Suppressor macrophage treated with lipopolysaccharide for 4 hours (primary cell): Measurements from ENCODE around the gene CD1B.
"Not testable (repeated sequence)": the region's sequence is repeated elsewhere in the genome, so short reads cannot be mapped to it uniquely, and the experiment has no call there.

ENCODE experiments used
- DNase-seq: peaks from one replicate; pipeline ENCODE4 v3.0.0-alpha.2; 2020

Gene CD1B

DNA sequence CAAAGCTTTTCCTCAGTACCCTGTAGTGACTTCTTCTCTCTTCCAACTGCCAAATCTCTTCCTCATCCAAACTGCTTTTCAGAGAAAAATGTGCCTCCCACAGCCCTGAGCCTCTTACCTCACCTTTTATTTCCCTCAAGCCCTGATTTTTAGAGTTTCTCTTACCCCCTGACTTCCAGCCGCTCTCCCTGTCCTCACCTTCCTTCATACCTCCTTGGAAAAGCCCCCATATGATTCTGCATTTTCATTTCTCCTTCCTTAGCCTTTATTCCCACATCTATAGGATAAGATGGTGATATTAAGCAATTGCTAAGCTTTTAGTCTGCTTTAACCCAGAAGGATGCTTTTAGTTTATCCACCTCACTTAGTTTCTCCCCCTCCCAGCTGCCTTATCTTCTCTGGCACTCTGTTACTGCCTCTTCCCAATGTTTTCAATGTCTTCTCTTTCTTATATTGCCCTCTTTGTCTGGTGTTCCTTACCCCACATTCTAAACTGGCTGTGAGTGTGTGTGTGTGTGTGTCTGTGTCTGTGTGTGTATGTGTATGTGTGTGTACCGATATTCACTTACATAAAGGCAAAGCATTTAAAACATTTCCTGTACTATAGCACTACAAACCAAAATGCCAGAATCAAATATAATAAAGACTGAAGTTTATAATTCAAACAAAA, at the start of gene CD1B:
Gene CD1B (minus strand): TSS at position 51 of the 670 bp plus-strand sequence. CDS start 108 bp downstream, outside the sequence.
- no peak for DNase-seq

DNA sequence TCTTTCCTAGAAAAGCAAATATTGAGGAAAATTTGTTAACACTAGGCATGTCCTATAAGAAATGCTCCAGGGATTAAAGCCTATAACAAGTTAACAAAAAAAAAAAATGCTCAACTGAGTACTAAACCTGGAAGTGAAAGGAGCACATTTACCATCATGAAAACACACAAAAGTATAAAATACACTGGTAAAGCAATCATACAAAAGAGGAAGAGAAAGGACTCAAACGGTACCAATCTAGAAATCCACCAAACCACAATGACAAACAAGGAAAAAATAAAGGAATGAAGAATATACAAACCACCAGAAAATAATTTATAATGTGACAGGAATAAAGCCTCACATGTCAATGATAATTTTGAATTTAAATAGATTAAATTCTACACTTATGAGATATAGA, 43.5 kb upstream of the CD1B start:
- DNase-seq: peak; percentile 57

DNA sequence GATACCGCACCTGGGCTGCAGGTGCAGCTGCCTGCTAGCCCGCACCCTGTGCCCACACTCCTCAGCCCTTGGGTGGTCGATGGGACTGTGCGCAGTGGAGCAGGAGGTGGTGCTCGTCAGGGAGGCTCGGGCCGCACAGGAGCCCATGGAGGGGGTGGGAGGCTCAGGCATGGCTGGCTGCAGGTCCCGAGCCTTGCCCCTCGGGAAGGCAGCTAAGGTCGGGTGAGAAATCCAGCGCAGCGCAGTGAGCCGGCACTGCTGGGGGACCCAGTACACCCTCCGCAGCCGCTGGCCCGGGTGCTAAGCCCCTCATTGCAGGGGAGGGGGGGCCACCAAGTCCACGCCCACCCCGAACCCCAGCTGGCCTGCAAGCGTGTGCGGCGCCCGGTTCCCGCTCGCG, 42.8 kb upstream of the CD1B start:
- DNase-seq: not testable (repeated sequence)

DNA sequence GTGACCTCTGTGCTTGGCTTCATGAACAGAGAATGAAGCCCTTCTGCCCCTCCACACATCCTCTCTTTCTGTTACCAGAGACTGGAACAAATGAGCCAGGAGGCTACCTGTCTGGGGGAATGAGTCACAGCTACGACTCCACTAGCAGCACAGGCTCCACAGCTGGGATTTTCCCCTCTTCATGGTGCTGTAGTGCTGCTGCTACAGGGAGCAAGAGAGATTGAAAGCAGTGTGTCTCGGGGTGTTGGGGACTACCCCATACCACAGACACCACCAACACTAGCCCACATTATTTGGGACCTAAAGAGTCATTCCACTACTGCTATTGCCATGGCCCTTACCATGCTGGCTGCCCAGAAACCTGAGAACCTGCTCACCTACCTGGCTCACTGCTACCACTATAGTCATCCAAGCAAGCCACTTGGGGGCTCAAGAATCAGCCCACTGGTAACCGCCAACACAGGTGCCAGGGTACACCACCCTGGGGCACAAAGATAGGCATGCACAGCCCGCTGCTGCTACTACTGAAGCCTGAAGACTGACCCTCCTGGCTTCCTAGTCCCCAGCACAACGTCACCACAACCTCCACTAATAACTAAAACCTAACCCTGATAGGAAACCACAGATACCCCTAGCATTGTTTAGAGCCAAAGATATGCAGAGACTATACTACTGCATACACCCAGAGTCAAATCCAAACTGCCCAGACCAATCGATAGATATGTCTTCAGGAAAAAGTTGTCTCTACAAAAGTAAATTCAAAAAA, 40.0 kb upstream of the CD1B start:
- no peak for DNase-seq

DNA sequence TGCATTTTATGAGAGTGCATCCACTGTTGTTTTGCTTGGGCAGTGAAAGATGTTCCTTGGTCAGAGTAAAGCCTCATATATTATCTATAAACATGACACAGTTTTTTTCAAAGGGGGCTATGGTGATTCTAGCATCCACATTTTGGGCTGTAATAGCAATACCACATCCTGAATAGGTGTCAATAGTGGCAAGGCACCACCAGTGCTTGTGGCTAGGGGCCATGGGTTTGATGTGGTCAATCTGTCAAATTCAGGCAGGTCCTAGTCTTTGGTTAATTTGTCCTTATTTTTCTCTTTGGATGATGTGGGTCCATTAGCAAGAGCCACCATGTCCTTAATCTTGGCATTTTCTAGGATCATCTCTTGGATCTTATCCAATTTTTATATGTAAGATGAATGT, 35.5 kb upstream of the CD1B start:
- no peak for DNase-seq

DNA sequence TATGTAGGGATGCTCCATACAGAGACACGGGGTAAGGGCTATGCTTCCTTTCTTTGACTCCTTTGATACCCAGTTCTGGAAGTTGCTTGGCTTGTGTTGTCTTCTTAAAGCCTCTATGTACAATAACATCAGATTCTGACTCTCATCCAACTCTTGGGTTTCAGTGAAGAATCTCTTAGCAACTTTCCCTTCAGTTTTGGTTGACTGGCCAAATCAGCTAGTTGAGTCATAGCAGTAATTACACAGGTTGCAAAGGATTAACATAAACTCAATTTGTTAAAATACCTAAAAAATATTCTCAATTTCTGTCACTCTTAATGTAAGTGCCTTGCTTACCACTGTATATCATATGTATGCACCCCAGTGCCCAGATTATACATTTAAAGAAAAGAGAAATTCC, 31.6 kb upstream of the CD1B start:
- no peak for DNase-seq

DNA sequence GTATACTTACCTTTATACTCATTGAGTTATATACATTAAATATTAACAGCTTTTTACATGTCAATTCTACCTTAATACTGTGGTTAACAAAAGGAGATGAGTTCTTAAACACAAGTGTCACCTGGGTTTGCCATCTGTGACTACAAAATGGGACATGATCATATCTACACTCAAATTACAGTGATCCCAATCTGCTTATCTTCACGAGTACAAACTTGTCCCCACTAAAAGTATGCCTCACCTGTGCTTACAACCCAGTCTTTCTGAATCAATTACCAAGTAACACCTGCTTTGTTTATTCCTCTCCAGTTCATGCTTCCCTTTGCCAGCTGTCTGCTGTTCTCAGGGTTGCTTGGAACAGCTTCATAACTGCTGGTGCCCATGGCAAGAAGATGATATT, 31.2 kb upstream of the CD1B start:
- no peak for DNase-seq

DNA sequence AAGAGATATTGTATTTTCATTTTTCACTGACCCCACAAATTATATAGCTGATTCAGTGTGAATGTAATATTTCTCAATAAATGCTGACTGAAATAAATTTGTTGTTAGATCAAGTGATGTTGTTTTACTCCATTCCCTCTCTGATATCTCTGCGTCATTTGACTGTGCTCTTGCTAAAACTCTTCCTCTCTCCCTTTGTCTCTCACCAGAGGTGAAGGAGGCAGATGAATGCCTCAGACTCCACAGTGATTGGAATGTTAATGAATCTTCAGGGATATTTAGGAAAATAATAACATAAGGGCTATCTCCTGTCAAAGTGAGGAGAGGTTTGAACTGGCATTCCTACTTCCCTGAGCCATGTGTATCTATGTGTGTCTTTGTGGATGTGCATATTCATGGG, 26.1 kb upstream of the CD1B start:
- DNase-seq: no peak

DNA sequence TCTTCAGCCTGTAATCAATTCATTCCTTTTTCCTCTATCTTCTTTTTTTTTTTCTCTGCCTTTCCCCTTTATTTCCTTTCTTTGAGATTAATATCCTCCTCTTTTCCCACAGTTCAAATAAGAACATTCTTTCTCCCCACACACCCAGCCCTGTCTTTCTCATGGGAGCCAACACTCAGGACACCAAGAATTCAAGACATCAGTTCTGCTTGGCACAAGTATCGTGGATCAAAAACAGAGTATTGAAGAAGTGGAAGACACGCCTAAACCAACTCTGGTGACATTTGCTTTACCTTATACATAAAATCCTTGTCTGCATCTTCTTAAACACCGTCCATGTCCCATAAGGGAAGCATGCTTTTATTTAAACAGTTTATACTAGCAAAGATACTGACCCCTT, 25.3 kb upstream of the CD1B start:
- DNase-seq: no peak

DNA sequence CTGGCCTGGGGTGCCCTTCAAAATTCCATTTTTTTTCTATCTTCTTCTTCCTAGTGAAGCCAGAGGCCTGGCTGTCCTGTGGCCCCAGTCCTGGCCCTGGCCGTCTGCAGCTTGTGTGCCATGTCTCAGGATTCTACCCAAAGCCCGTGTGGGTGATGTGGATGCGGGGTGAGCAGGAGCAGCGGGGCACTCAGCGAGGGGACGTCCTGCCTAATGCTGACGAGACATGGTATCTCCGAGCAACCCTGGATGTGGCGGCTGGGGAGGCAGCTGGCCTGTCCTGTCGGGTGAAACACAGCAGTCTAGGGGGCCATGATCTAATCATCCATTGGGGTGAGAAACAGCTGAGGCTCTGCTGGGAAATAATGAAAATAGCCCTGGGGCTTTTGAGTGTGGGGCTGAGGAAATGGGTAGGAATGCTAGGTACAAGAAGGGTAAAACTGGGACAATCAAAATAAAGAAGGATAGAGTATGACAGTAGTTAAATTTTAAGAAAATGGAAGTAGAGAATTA, 24.5 kb upstream of the CD1B start:
- DNase-seq: no peak

DNA sequence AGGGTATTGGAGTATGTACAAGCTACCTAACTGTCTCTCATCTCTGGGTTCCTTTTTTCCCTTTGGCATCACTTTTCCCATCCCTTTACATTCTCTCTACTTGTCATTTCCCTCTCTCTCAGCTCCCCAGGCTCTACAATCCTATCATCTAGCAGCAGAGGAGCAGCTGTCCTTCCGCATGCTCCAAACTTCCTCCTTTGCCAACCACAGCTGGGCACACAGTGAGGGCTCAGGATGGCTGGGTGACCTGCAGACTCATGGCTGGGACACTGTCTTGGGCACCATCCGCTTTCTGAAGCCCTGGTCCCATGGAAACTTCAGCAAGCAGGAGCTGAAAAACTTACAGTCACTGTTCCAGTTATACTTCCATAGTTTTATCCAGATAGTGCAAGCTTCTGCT, 22.9 kb upstream of the CD1B start:
- peak; percentile 39 for DNase-seq

DNA sequence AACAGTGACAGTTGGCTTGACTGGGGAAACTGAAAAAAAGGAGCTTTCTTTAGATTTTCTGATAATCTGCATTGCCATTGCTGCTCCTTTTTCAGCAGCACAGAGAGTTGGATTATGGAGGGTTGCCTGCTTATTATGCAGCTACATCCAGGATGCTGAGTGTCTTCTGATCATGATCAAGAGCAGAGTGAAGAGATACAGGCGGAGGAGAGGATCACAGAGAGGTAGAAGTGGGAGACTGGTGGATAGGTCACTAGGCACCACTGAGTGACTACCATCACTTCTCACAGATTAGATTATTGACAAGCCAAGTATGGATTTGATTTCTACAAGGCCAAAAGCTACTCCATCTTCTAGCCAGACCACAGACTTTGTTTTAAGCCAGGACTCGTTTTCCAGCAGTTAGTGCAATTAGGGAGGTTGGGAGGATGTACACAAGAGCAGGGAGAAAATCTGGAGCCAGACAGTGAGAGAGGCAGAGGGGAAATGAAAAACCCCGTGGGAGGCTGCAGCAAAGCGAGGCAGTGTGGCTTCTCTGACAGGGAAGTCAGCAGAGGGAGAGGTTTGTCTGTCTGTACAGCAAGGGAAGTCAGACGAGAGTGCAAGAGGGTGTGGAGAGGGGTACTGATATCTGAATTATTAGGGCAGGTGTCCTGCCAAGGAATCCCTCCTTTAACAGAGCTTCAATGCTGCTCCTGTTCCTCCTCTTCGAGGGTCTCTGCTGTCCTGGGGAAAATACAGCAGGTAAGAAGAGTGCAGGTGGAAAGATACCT, 22.2 kb upstream of the CD1B start, which contains the start of gene CD1E:
Gene CD1E (plus strand): TSS at position 592 of the 773 bp plus-strand sequence. CDS start 95 bp downstream, at position 687.
- DNase-seq: peak; percentile 63

DNA sequence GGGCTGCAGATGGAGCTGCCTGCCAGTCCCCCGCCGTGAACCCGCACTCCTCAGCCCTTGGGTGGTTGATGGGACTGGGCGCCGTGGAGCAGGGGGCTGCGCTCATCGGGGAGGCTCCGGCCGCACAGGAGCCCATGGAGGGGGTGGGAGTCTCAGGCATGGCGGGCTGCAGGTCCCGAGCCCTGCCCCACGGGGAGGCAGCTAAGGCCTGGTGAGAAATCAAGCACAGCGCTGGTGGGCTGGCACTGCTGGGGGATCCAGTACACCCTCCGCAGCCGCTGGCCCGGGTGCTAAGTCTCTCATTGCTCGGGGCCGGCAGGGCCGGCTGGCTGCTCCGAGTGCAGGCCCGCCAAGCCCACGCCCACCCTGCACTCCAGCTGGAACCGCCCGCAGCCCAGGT, 17.6 kb upstream of the CD1B start:
- DNase-seq: not testable (repeated sequence)

DNA sequence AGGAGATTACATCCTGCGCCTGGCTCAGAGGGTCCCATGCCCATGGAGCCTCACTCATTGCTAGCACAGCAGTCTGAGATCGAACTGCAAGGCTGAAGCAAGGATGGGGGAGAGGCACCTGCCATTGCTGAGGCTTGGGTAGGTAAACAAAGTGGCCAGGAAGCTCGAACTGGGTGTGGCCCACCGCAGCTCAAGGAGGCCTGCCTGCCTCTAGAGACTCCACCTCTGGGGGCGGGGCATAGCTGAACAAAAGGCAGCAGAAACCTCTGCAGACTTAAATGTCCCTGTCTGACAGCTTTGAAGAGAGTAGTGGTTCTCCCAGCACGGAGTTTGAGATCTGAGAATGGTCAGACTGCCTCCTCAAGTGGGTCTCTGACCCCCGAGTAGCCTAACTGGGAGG, 5.1 kb upstream of the CD1B start:
- not testable (repeated sequence) for DNase-seq

DNA sequence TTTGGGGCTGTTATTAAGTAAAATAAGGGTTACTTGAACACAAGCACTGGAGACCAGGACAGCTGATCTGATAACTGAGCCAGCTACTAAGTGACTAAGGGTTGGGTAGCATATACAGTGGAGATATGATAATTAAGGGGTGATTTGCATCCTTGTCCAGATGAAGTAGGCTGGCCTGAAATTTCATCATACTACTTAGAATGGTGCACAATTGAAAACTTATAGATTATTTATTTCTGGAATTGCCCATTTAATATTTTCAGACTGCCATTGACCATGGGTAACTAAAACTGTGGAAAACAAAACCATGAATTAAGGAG, 3.8 kb upstream of the CD1B start:
- DNase-seq: no peak

DNA sequence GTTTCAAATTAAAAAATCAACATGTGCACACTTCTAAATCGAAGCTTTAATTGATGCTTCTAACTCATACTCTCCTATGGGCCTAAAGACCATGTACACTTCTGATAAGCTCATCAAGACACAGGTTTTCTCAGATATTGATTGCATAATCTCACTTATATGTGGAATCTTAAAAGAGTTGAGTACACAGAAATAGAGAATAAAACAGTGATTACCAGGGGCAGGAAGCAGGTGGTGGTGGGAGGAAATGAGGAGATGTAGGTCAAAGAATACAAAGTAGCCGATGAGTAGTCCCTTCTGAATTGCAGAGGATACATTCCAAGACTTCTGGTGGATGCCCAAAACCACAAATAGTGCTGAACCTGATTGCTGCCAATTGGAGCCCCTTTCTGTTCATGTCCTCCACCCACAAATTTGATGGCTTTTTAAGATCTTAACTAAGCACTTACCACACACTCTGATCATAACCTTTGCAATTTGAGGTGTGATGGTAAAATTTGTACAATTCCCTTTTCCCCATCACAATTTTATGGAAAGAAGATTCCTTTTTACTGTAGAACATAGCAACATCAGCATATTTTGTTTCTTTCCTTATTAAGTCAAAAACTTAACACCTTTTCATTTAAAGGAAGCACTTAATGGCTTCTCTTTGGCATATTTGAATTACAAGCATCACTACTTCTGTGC, 3.3 kb upstream of the CD1B start:
- DNase-seq: no peak

DNA sequence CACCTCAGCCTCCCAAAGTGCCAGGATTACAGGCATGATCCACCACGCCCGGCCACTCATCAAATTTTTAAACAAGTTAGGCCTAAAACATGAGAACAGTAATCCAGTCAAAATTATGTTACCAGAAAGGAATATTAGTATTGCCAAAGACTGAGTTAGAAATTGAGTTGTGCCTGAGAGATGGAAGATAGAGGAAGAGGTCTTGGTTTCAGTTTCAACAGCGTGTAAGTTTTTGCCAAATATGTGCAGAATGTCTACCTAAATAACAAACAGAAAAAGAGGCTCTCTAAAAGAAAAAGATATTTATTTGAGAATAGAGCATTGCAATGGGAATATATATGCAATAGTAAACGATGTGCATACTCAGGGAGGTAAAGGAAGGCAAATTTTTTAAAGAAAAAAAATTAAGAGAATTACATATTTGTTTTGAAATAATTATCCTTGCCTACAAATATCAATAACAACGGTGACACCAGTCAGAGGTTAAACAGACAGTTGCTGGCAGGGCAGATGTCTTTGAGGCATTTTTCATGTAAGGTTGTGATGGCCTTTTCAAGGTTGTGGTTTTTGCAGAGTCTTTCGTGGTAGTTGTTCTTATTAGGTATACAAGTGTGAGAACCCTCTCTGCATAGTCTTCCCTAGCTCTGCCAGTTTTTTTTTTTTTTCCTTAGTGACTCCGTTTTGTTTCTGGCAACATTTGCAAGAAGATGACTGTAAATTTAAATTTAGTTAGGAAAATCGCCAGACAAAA, 2.2 kb upstream of the CD1B start:
- DNase-seq: peak; percentile 64

DNA sequence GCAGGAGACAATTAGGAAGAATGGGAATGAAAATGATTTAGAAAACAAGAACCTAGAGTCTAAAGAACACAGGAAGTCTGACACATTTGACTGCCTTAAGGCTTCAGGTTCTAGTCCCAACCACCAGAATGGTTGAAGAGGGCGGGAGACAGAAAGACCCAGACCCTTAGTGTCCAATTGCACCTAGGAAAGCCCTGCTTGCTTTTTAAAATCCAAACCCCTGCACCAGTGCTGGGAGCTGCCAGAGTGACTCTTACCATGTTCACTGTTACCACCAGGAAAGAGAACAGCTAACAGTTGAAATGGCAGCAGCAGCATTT, 265 bp downstream of the CD1B start:
- no peak for DNase-seq

DNA sequence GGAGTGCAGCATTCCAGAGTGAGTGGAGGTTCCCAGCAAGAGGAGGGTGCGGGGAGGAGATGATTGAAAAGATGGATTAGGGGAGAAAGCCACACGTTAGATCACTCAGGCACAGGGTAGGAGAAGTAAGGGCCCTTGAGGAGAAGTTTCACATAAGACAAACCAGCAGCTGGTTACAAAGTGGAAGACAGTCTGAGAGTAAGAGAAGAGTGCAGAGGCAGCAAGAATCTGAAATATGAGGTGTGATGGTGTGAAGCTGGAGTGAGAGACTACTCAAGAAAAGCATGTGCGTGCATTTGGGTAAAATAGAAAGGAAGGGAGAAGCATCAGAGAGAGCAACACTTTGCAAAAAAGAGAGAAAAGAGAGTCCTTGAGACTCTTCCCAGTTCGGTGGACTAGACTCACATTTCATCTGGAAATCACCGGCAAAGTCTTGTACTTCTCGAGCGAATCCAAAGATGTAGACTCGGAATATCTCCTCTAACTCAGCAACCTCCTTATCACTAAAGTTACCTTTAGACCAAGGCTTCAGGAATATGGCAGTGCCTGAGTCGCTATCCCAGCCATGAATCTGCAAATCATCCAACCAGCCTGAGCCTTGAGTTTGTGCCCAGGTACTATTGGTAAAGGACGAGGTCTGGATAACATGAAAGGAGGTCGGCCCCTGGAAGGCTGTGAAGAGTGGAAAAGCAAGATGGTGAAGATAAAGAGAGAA, 783 bp downstream of the CD1B start:
- DNase-seq: no peak

DNA sequence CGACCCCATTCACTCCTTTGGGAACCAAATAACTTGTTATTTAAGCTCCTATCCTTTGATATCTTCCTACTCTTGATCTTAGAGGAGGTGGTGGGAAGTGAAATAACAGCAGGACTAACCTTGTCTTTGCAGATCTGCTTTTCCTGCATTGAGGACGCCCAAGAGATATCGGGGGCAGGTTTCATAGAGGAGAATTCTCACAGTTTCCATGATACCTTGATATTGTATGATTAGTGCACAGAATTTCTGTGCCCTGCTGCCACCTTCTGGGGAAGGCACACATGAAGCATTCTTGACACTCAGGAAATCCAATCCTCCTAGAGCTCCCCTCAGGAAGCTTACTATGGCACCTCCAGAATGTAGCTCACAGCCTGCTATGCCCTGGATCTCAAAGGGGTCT, 1.6 kb downstream of the CD1B start:
- DNase-seq: peak; percentile 47

DNA sequence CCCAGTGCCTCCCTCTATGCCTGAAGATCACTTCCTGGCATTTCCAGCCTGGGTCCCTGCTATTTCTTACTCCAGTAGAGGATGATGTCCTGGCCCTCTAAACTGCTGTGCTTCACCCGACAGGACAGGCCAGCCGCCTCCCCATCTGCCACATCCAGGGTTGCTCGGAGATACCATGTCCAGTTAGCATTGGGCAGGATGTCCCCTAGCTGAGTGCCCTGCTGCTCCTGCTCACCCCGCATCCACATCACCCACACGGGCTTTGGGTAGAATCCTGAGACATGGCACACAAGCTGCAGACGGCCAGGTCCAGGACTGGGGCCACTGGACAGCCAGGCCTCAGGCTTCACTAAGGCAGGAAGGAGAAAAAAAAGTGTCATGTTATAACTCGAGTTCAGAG, 2.0 kb downstream of the CD1B start:
- DNase-seq: no peak

DNA sequence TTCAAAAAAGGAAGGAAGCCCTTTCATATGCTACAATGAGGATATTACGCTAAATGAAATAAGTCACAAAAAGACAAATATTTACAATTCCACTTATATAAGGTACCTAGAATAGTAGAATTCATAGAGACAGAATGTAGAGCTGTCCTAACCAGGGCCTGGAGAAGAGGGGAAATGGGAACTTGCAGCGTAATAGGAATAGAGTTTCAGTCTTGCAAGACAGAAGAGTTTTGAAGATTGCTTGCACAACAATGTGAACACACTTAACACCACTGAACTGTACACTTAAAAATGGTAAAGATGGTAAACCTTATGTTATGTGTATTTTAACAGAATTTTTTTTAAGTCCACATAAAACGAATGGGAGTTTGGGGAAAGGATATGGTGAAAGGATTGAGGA, 2.9 kb downstream of the CD1B start:
- peak; percentile 71 for DNase-seq
